Activated CD4-positive, CD25-positive, alpha-beta regulatory T cell treated with anti-CD3 and anti-CD28 coated beads, Interleukin-2, amount 50 U/mL, for 24 hours (primary cell): ENCODE measurements around the gene BRCA1.
A peak's percentile ranks its signal among the peaks of the same experiment; 100 is the strongest.
"Not testable (repeated sequence)": the region's sequence is repeated elsewhere in the genome, so short reads cannot be mapped to it uniquely, and the experiment has no call there.

ENCODE experiments used
- ATAC-seq, 2 donors: fragments of 150-1000 bp; cut with Tn5 transposase; one replicate each; pipeline ENCODE4 v1.10.0; 2021; ENCODE audit warnings: mild to moderate bottlenecking in 1 of 2, moderate library complexity in 1 of 2

BRCA1 gene

DNA sequence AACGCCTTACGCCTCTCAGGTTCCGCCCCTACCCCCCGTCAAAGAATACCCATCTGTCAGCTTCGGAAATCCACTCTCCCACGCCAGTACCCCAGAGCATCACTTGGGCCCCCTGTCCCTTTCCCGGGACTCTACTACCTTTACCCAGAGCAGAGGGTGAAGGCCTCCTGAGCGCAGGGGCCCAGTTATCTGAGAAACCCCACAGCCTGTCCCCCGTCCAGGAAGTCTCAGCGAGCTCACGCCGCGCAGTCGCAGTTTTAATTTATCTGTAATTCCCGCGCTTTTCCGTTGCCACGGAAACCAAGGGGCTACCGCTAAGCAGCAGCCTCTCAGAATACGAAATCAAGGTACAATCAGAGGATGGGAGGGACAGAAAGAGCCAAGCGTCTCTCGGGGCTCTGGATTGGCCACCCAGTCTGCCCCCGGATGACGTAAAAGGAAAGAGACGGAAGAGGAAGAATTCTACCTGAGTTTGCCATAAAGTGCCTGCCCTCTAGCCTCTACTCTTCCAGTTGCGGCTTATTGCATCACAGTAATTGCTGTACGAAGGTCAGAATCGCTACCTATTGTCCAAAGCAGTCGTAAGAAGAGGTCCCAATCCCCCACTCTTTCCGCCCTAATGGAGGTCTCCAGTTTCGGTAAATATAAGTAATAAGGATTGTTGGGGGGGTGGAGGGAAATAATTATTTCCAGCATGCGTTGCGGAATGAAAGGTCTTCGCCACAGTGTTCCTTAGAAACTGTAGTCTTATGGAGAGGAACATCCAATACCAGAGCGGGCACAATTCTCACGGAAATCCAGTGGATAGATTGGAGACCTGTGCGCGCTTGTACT, at the start of gene BRCA1:
Gene BRCA1 (minus strand): TSS at position 232 of the 834 bp plus-strand sequence. CDS start 1,268 bp downstream, outside the sequence.
- ATAC-seq, result peak; percentile 100

DNA sequence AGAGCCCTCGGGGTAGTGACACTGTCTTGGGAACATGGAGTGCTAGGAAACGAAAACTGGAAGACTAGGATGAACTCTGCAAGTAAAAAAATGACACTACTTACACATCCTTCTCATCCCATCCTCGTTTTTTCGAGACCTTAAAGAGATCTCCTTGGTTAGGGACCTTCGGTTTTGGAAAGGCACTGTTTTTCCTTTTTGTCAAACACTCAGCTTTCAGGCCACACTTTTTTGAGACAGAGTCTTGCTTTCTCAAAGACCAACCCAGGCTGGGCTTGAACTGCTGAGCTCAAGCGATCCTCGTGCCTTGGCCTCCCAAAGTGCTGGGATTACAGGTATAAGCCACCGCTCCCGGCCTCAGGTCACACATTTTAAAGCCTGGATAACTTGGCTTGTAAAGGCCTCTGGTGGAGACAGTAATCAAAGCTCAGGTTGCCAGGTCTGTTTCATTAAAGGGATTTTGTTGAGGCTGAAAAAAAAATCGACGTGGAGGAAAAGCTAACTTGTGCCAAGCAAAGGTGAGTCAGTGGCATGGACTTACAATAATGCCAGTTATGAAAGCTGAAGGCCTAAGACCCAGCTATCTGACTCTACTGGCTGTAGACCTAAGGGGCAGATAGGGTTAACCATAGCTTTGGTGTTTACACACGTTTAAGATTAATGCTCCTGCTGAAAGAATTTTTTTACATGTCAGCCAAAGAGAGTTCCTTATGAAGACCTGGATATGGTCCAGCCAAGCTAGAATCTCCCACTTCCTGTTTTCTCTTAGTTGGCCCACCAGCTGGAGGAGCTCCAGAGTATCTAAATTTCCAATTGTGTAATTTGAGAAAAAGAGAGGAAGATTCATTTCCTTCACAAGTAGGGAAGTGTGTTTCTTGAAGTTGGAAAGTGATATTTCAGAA, 46.7 kb upstream of the BRCA1 start:
- no peak for ATAC-seq

DNA sequence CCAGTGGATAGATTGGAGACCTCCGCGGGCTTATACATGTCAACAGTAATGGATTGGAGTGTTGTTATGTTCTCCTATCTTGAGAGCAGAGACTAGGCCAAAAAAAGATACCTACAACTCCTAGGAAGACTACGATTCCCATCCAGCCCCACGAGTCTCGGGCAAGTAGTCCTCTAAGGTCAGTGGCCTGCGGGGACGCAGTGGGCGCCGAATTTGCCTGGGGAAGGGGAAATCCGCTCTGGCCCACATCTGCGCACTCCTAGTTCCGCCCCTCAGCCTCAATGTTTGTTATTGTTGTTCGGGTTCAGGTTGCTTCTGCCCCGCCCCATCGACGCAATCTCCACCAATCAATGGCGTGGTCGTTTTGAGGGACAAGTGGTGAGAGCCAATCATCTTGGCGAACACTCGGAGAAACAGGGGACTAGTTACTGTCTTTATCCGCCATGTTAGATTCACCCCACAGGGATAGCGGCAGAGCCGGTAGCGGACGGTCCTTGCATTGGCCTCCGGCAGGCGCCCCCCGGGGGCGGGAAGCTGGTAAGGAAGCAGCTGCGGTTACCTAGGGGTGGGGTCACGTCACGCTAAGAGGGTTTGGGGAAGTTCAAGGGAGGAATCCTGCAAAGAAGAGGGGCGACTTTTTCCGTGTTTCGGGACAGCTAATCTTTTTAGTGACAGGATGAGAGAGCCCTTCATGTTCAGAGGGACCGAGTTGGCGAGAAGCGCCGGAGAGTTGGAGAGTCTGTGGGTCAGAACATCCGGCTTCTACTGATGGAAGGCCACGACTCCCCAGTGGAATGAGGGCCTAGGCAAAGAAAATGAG, 45.8 kb upstream of the BRCA1 start, which contains the start of gene NBR1:
Gene NBR1 (plus strand): TSS at position 449 of the 820 bp plus-strand sequence. CDS start 4,586 bp downstream, outside the sequence.
- ATAC-seq, result peak; percentile 83 to 86

DNA sequence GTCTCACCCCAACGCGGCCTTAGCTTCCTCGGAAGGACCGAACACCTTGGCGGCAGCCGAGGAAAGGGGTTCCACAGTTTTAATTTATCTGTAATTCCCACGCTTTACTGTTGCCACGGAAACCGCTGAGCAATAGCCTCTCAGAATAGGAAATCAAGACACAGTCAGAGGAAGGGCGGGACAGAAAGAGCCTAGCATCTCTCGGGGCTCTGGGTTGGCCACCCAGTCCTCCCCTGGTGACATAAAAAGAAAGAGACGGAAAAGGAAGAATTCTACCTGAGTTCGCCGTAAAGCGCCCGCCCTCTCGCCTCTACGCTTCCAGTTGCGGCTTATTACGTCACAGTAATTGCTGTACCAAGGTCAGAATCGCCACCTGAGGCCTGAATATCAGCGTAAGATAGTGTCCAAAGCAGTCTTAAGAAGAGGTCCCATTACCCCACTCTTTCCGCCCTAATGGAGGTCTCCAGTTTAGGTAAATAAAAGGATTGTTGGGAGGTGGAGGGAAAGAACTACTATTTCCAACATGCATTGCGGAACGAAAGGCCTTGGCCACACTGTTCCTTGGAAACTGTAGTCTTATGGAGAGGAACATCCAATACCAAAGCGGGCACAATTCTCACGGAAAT, 45.1 kb upstream of the BRCA1 start:
- ATAC-seq, result peak; percentile 85 to 90

DNA sequence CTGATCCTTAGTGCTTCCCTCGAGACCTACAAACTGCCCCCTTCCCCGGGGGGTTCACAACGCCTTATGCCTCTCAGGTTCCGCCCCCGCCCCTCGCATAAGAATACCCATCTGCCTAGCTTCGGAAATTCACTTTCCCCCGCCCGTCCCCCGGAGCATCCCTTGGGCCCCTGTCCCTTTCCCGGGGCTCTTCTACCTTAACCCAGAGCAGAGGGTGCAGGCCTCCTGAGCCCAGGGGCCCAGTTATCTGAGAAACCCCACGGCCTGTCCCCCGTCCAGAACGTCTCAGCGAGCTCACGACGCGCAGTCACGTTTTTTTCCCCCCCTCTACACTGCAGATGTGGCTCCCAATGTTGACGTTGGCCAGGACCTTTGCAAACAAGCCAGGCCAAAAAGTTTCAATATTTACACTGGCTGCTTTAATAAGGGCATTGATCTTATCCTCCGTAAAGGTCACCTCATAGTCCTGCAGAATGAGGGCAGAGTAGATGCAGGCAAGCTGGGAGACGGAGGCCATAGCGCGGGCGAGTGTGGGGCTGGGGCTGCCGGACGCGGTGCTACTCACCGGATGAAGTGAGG, 44.5 kb upstream of the BRCA1 start:
- peak; percentile 3 to 6 for ATAC-seq

- ATAC-seq, result not testable (repeated sequence)
Measured at GRCh38 chr17:43165971-43166370, 40.8 kb upstream of the BRCA1 start.

- not testable (repeated sequence) for ATAC-seq
Measured at GRCh38 chr17:43159957-43160356, 34.8 kb upstream of the BRCA1 start.

DNA sequence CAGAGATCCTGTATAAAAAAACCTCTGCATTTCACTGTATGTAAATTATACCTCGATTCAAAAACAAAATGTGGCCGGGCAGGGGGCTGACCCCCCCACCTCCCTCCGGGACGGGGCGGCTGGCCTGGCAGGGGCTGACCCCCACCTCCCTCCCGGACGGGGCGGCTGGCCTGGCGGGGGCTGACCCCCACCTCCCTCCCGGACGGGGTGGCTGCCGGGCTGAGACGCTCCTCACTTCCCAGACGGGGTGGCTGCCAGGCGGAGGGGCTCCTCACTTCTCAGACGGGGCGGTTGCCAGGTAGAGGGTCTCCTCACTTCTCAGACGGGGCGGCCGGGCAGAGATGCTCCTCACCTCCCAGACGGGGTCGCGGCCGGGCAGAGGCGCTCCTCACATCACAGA, 34.1 kb upstream of the BRCA1 start:
- not testable (repeated sequence) for ATAC-seq

- no peak for ATAC-seq
Measured at GRCh38 chr17:43155666-43156065, 30.5 kb upstream of the BRCA1 start.

GRCh38 chr17:43153197-43153835, 28.2 kb upstream of the BRCA1 start:
- not testable (repeated sequence) for ATAC-seq

GRCh38 chr17:43151880-43152456, 26.8 kb upstream of the BRCA1 start:
- ATAC-seq, result no peak

GRCh38 chr17:43146649-43147048, 21.5 kb upstream of the BRCA1 start:
- no peak for ATAC-seq

- ATAC-seq, result no peak
Measured at GRCh38 chr17:43143201-43143600, 18.0 kb upstream of the BRCA1 start.

DNA sequence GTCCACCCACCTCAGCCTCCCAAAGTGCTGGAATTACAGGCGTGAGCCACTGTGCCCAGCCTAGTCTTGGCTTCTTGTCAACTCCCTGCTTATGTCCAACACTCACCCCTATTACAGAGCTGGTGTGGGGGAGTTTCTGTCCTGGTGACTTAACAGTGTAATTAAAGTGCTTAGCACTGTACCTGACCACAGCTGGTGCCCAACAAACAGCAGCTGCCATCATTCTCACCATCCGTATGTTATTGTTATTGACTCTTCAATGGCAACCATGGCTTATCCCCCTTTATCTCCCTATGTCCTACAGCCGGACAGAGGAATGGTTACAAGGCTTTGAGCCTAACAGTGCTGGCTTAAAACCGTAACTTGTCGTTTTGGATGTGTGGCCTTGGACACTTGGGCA, 17.0 kb upstream of the BRCA1 start:
- ATAC-seq, result no peak

- no peak for ATAC-seq
Measured at GRCh38 chr17:43140396-43141332, 15.5 kb upstream of the BRCA1 start.

- not testable (repeated sequence) for ATAC-seq
Measured at GRCh38 chr17:43138531-43138930, 13.4 kb upstream of the BRCA1 start.

- not testable (repeated sequence) for ATAC-seq
Measured at GRCh38 chr17:43136574-43136973, 11.4 kb upstream of the BRCA1 start.

- no peak for ATAC-seq
Measured at GRCh38 chr17:43135454-43135819, 10.3 kb upstream of the BRCA1 start.

DNA sequence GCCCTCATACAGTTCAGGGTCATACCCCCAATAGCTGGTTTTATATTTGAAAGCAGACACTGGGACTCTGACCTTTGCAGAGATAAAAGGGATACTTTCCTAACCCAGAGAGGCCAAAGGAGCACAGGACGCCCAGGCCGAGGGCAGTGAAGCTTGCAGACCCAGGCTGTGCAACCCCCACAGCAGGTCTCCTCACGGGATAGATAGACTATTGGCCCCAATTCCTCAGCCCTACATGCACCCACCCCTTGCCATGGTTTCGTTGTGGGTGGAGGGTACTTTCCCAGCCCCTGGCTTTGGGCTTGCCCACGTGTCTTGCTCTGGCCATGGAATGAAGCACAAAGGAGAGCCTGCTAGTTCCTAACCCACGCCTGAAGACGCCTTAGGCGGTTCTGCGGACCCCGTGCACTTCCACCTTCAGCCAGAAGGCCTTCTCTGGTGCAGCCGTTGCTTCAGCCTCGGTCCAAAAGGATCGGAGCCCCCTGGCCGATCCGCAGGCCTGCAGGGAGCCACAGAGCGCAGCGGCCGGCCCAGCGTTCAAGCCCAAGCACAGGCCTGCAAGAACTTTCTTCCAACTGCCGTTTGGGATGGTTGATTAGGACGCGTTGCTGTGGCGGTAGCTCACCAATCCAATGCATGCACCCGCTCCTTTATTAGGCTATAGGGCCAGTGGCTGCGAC, 9.8 kb upstream of the BRCA1 start:
- no peak for ATAC-seq
